CD4-positive, alpha-beta T cell treated with Interferon gamma for 1 hour (primary cell): ENCODE measurements around the gene PTPRE.

Experiments used
- DNase-seq: peaks from one replicate; pipeline ENCODE4 v3.0.0-alpha.2; 2020

PTPRE gene

GRCh38 chr10:128064108-128064969 lies 157.4 kb downstream of the PTPRE start:
- peak; percentile 81 for DNase-seq

- DNase-seq = no peak
Observed at GRCh38 chr10:128064970-128065580, 158.2 kb downstream of the PTPRE start.

GRCh38 chr10:128065881-128066534 lies 159.1 kb downstream of the PTPRE start:
- no peak for DNase-seq

- DNase-seq = no peak
Observed at GRCh38 chr10:128066870-128067382, 160.0 kb downstream of the PTPRE start.

- no peak for DNase-seq
Observed at GRCh38 chr10:128067691-128068397, 160.9 kb downstream of the PTPRE start.

GRCh38 chr10:128068398-128069285 lies 161.7 kb downstream of the PTPRE start:
- no peak for DNase-seq

GRCh38 chr10:128069351-128070051 lies 162.6 kb downstream of the PTPRE start:
- peak; percentile 79 for DNase-seq

- DNase-seq = no peak
Observed at GRCh38 chr10:128070161-128070560, 163.3 kb downstream of the PTPRE start.

- no peak for DNase-seq
Observed at GRCh38 chr10:128070721-128071416, 164.0 kb downstream of the PTPRE start.

GRCh38 chr10:128071417-128071782 lies 164.5 kb downstream of the PTPRE start:
- DNase-seq = no peak

GRCh38 chr10:128072046-128072445 lies 165.1 kb downstream of the PTPRE start:
- DNase-seq = no peak

GRCh38 chr10:128072941-128073645 lies 166.2 kb downstream of the PTPRE start:
- DNase-seq = no peak

GRCh38 chr10:128073890-128074289 lies 167.0 kb downstream of the PTPRE start:
- DNase-seq = no peak

- no peak for DNase-seq
Observed at GRCh38 chr10:128074589-128074988, 167.7 kb downstream of the PTPRE start.

GRCh38 chr10:128077155-128077875 lies 170.4 kb downstream of the PTPRE start:
- no peak for DNase-seq

- DNase-seq = no peak
Observed at GRCh38 chr10:128078136-128078969, 171.4 kb downstream of the PTPRE start.

- DNase-seq = no peak
Observed at GRCh38 chr10:128080231-128080630, 173.3 kb downstream of the PTPRE start.

GRCh38 chr10:128080641-128081040 lies 173.7 kb downstream of the PTPRE start:
- DNase-seq = no peak
